KBM-7 (cell line): Measurements from ENCODE around the gene LTB4R2.
"Not testable (repeated sequence)": the region's sequence is repeated elsewhere in the genome, so short reads cannot be mapped to it uniquely, and the experiment has no call there.

Source experiments
- DNase-seq: peaks from one replicate; pipeline ENCODE4 v3.0.0-alpha.2; 2015
- in situ Hi-C: fragments of 300-500 bp; cut with MboI; formaldehyde crosslinking; loops from 2 replicates; pipeline ENCODE4 v1.14.3; 2020; ENCODE audit warnings: low sequenced_read_pairs, low pct_unique_long_range_greater_than_20kb, mixed read lengths

Gene LTB4R2

DNA sequence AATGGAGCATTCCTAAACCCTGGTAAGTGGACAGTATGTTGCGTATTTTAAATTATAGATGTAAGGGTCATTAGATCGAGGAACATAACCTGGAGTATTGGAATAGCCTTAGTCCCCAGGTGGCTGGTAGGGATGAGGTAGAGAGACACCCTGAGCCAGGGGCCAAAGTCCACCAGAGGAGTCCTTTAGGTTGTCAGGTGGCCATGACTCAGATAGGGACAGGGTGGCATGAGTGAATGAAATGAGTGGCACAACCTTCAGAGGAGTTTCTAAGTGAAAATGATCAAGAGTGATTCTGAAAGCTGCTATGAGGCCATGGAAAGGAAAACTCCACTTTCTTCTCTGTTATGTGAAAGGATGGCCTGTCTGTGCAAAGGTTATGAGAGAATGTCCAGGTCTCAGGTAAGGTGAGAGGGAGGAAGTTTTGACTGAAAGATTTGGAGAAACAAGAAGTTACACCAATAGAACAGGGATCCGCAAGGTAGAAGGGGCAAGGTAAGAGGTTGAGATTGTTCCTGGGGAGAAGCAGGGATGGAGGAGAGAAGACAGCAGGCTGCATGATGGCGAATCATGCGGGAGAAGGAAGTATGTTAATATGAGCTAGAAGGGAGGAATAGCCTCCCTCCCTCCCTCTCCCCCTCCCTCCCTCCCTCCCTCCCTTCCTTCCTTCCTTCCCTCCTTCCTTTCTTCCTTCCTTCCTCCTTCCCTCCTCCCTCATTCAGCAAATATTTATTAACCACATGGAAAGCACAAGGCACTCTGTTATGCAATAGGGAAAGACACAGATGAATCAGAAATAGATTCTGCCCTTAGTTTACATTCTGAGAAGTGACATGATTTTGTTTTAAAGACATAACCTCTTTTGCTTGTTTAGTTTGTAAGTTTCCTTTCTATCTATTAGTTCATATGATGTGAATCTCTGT lies 43.9 kb downstream of the LTB4R2 start:
- in situ Hi-C loops: no loop called here
- no peak for DNase-seq

GRCh38 chr14:24354482-24354825 lies 44.5 kb downstream of the LTB4R2 start:
- DNase-seq, in situ Hi-C loops: not testable (repeated sequence)

DNA sequence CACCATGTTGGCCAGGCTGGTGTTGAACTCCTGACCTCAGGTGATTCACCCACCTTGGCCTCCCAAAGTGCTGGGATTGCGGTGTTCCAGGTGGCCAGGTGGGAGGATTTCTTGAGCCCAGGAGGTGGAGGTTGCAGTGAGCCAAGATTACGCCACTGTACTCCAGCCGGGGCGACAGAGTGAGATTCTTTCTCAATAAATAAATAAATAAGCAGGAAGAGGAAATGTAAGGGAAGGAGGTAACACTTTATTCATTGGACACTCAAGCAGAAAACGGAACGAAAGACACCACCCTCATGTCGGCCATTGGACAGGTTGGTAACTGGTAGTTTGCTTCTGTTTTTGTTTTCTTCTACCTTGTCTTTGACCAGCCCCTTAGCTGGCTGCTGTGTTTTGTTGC lies 45.1 kb downstream of the LTB4R2 start:
- in situ Hi-C loops: no loop called here
- DNase-seq: no peak

DNA sequence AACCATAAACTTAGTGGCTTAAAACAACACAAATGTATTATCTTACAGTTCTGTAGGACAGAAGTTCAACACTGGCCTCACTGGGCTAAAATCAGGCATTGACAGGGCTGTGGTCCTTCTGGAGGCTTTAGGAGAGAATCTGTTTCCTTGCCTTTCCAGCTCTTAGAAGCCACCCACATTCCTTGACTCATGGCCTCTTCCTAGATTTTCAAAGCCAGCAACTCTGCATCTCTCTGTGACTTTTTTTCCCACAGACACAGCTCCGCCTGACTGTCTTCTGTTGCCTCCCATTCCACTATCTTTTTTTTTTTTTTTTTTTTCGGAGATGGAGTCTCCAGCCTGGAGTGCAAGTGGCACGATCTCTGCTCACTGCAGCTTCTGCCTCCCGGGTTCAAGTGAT lies 46.3 kb downstream of the LTB4R2 start:
- in situ Hi-C loops: no loop called here

DNA sequence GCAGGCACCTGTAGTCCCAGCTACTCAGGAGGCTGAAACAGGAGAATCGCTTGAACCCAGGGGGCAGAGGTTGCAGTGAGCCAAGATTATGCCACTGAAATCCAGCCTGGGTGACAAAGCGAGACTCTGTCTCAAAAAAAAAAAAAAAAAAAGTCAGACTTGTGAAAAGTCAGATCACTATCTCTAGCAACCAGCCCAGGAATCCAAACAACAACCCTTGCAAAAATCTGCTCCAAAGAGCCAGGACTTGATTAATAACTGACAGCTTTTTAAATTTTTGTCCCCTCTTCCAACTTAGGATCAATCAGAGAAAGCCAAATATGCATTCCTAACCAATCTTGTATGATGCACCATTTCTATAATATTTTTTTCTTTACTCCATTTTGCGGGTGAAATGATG lies 50.3 kb downstream of the LTB4R2 start:
- DNase-seq: no peak
- in situ Hi-C loops: no loop called here

More for the DNA sequence above, 46.3 kb downstream of the LTB4R2 start:
- DNase-seq: no peak

GRCh38 chr14:24361326-24361725 lies 51.4 kb downstream of the LTB4R2 start:
- DNase-seq: no peak
- in situ Hi-C loops: no loop called here
